IPS DF 19.7 (cell line): ENCODE measurements around the gene FAM177B.

Experiments used
- DNase-seq: peaks from one replicate; pipeline ENCODE4 v3.0.0-alpha.2; 2013; ENCODE audit warnings: low read depth, low spot score

Gene FAM177B

DNA sequence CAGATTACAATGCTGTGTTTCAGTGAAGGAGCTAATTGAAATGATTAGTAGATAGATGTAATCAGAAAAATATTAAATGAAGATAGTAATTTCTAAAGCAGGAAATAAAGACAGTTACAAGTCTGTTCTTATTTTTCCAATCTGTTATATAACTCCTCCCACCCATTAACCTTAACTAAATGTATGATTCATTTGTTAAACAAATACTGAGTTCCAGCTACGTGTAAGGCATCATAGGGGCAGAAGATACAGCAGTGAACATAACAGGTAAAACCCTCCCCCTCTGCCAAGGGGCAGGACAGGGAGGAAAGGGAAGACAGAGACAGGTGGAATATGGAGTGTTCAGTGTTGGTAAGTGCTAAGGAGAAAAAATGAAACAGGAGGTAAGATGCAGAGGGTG is at the start of gene FAM177B:
Gene FAM177B, plus strand, starts transcription at position 231 of the 400 bp plus-strand sequence. CDS start 9,344 bp downstream, outside the sequence.
- DNase-seq: no peak

DNA sequence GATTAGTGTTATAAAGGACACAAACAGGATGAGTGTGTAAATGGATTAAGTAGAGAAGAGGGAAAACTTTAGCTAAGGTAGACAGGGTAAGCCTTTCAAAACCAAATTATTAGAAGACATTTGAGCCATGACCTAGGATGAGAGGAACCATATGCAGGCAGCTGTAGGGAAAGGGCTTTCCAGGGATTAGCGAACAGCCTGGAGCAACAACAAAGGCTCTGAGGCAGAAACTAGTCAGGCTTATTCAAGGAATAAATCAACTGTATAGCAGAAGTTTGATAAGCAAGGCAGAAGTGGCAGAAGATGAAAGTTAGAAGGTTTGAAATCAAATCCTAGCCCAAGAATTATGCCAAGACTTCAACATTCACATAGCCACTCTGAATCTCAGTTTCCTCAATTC is 46.0 kb upstream of the FAM177B start:
- no peak for DNase-seq

DNA sequence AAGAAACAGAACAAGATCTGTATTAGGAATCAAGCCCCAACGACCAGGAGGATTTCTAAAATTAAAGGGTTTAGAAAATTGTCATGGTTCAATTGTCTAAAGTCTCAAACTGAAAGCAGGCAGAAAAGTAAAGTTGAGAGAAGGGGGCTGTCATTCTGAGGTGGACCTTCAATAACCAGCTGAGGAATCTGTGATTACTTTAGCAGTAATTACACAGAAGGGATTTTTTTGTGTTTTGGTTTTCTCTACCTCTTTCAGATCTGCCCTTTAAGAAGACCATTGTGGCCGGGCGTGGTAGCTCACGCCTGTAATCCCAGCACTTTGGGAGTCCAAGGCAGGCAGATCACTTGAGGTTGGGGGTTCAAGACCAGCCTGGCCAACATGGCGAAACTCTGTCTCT is 42.1 kb upstream of the FAM177B start:
- DNase-seq: no peak

DNA sequence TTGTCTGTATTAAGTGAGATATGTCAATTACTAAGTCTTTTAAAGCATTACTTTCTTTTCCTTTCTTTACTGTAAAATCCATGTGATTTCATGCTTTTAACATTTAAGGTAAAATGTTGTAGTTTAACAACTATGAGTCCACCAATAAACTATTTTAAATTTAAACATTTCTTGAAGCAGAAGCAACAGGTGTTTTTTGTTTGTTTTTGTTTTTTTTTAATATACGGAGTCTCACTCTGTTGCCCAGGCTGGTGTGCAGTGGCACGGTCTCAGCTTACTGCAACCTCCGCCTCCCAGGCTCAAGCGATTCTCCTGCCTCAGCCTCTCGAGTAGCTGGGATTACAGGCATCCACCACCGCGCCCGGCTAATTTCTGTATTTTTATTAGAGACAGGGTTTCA is 40.3 kb upstream of the FAM177B start:
- DNase-seq: no peak

DNA sequence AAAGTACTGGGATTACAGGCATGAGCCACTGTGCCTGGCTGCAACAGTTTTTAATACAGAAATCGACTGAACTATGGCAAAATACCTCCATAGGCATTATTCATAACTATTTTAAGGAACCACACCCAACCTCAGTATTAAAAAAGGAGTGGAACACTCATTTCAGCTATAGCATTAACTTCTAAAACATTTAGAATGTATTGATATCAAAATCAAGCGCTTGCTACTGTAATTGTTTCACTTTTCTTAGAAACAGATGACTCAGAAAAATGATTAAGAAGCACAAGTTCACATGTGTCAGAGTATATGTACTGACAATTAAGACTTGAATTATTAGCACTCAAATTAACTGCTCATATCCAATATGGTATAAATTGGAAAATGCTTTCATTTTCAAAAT is 39.8 kb upstream of the FAM177B start:
- no peak for DNase-seq

DNA sequence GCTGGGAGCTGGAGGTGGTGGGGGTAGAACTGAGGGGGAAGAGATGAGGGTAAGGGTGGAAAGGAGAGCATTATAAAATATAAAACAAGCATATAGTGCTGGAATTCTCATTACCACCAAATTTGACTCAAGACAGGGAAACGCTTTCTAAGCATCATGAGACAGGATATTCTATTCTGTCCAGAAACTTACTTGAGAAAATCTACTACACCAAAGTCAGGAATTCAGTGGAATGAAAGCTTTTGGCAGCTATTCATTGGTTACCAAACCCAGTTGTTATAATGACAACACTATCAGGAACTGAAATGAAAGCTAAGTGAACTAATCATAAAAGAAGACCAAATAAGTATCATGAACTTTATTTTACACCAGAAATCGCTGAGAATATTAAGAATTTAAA is 39.2 kb upstream of the FAM177B start:
- no peak for DNase-seq

DNA sequence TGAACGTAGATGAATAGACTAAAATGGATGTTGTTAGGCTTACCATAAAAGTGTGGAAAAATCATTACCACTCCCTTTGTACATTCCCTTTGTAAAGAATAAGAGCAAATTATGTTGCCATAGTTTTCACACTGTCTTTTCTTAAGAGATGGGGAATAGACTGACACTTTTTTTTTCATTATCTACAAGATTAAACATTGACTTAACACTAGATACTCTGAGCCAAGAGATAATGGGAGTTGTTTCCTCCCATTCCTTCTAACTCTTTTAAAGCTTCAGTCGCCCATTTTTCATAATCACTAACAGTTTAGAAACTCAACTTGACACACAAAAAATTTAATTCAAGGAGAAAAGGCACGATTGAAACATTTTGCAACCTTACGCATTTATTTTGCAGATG is 34.8 kb upstream of the FAM177B start:
- no peak for DNase-seq

DNA sequence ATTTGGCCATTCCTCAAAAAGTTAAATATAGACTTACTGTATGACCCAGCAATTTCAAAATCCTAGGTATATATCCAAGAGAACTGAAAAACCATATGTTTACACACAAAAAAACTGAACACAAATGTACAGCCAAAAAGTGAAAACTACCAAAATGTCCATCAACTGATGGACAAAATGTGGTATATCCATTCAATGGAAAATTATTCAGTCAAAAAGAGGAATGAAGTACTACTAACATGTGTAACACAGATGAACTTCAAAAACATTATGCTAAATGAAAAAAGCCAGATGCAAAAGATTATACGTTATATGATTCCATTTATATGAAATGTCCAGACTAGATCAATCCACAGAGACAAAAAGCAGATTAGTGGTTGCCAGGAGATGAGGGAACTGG is 32.7 kb upstream of the FAM177B start:
- DNase-seq: no peak

DNA sequence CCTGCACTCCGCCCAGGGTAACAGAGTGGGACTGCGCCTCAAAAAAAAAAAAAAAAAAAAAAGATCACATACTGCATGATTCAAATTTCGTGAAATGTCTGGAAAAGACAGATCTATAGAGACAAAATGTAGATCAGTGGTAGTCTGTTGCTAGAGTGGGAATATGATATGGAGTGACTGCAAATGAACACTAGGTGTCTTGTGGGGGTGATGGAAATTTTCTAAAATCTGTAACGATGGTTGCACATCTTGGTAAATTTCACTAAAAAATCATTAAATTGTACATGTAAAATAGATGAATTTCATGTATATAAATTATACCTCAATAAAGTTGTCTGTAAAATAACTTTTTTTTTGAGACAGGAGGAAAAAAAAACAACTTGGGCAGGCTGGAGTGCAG is 30.2 kb upstream of the FAM177B start:
- no peak for DNase-seq

DNA sequence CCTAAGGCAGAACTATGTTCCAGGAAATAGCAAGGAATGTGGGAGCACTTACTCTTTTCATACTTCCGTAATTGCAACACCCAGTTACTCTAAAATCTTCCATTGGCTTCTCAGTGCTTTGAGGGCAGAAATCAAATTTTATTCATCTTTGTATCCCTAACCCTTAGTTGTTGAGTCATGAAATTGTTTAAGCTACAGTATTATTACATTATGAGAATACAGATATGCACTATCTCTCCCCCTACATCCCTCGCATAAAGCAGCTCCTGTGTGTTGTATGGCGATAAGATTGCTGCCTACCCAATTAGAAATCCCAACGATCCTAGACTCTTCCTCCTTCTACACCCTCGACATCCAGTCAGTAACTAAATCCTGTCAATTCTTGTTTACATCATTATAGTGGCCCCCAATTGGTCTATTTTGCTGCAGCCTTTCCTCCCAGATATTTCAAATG is 27.3 kb upstream of the FAM177B start:
- no peak for DNase-seq

DNA sequence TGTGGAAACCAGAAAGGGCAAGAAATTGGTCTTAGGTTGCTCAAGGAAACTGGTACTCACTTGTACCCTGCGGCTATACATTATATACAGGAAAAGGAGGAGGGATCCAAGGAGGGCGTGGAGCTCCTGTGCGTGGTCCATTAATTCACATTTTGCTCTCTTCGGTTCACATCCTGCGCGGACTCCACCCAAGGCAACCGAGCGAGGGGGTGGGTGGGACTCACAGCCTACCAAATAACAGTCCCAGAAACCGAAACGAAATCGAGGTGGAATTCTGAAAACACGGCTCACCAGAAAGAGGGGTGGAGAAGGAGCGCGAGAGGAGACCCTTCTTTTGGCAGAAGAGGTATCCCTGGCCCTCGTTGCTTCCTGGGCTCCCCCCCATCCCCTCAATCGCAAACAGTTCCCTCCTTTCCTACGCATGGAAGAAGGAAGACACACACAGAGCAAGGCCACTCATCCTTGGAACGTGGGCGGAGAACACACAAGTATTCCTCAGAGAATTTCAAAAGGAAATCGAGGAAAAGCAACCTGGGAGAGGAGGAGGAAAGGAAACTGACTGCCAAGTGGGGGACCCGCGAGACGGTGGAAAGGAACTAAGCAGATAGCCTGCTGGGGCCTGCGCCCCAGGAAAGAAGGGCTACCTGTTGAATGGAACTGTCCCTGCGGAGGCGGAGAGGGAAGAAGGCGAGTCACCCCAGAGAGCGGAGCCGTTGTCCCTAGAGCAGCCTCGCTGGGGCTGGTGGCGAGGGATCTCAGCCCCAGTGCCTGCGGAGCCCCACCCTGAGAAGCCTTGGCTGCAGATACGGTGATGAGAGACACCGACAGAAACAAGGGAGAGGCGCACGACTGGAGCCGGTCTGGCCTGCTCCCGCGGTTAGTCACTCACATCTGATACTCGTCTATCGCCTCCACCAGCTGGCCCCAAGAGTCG is 25.4 kb upstream of the FAM177B start:
- DNase-seq: no peak

DNA sequence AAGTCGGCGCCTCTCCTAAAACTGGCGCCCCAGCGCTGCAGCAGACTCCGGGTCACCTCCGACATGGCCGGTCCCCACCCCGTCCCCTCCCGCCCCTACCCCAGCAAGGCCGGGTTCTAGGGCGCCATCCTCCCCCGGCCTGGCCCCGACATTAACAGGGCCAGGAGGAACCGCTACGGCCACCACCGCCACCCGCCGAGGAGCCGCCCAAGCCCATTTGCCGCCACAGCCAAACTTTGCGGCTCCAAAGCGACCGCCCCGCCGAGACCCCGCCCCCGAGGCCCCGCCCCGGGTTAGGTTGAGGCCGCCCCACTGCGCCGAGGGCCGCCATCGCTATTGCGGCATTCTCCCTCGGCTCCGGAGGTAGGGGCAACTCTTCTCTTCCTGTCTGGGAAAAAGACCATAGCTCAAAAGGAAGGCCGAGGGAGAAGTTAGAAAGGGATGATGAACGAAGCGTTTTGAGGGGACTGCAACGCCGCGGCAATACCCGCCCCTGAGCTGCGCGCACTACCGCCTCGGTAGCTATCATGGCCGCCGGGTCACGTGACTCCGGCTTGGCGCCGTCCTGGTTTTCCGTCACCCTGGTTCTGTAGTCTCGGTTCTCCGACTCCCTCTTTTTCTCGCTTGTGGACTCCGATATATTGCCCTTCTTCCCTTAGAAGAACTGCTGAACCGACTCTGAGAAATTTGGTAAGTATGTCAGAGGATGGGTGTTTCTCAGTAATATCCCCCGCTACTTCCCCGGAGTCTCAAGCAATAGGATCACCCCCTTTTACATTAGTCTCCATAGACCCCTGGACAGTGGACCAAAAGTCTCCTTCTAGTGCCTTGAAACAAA is 24.5 kb upstream of the FAM177B start, which contains the start of the genes AIDA and BROX:
Gene AIDA, minus strand, starts transcription at position 239 of the 838 bp plus-strand sequence. Its CDS starts 174 bp downstream, at position 65.
Gene BROX, plus strand, starts transcription at position 312 of the 838 bp plus-strand sequence. CDS start 3,136 bp downstream, outside the sequence.
- no peak for DNase-seq

DNA sequence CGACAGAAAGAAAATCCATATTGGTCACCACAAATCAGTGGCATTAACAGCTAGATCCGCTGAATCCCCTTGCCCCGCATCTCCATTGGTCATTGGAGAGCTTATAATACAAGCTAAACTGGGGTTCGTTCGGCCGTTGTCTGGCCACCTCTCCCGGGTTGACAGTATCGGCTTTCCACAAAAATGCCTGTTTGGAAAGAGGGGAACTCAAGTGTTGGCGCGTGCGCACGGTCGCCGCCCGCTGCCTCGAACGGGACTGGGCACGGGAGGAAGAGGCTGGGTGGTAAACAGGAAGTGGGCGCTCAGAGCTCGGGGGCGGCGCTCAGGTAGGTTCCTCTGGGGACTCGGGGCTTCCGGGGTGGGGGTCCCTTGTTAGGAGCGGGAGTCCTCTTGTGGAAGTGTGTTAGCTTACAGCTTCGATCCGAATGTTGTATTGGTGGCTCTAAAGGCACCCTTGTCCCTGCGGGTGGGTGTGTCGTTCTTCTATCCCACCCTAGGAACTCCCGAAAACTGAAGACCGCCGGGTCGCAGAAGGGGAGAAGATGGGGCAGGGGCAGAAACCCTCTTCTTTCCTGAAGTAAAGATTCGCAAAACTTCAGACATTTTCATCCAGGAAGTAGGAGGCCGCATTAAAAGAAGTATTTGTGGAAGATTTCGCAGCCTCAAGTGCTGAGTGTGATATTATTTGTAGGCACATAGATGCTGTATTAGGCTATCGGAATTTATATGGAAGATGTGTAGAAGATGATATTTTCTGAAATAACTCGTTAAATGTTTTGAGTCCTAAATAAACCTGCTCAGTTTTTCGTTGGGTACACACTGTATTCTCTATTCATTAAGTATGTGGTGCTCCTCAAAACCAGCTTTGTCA is 23.7 kb upstream of the FAM177B start:
- peak; percentile 87 for DNase-seq

DNA sequence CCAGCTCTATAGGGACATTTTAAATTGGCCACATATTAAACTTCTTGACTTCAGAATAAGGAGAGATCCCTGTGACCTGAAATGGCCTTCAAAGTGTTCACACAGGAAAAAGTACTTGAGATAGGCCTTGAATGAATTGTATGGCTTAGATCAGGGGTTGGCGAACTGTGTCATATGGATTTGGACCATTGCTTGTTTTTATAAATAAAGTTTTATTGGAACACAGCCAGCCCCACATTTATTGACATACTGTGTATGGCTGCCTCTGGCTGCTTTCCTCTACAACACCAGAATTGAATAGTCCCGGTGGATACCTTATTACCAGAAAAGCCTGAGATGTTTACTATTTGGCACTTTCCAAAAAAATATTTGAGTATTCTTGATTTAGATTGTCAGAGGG is 20.6 kb upstream of the FAM177B start:
- no peak for DNase-seq

DNA sequence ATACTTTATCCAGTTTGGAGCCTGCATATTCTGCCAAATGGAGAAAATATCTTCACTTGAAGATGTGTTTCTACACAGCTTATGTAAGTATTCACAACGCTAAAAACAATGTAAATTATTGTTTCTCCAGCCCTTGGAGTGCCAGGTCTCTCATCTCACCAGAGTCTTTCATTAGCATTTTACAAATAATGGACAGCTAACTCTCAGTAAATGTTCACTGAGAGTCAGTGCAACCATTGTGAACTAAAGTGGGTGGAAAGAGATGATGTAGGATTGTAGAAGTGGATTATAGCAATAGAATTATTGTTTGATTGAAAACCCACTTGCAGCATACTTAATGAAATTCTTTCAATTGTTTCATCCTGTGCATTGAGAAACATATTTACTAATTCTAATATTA is 8.3 kb upstream of the FAM177B start:
- DNase-seq: no peak

DNA sequence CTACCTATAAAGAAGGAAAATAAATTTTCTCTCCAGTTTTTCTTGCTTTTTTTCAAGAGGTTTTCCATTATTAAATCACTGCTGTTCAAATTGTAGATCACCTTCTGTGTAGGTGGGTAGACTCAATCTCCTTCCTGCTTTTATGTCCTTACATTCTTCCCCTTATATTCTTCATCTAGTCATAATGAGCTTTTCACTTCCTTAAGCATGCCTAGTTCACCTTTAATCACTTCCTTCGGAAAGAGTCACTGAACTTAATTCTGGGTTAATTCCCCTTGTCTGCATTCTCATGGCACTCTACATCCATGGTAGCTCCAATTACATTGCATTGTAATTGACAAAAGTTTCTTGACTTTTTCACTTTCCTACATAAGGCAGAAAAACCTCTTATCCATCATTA is 6.1 kb upstream of the FAM177B start:
- no peak for DNase-seq

DNA sequence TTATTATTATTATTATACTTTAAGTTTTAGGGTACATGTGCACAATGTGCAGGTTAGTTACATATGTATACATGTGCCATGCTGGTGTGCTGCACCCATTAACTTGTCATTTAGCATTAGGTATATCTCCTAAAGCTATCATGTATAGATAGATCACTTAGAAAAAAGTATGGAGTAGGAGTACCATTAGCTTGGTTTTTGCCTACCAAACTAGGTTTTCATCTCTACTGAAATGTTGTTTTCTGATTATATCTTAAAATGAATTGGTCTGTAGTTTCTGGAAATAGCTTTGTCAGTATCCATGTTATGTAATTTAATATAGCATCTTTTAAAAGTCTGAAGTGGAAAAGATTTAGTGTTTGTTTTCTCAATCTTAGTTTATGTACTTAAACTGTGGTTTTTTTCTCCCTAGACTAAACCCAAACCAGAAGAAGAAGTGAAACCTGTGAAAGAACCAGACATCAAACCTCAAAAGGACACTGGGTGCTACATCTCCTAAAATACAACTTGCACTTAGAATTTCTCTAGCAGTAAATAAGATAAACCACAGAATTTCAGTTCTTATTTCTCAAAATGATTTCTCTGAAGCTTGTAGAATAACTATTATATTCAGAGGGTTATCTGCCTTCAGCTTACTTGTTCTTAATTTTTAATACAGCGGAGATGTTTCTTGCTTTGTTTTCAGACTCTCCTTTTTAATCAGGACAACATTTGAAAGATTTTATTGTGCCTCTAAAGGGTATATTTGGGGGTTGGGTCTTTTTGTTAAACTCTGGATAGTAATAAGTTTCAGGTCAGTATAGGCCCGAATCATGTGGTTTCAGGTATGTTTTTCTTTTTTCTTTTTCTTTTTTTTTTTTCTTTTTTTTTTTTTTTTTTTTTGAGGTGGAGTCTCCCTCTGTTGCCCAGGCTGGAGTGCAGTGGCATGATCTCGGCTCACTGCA is 4.5 kb upstream of the FAM177B start:
- no peak for DNase-seq

DNA sequence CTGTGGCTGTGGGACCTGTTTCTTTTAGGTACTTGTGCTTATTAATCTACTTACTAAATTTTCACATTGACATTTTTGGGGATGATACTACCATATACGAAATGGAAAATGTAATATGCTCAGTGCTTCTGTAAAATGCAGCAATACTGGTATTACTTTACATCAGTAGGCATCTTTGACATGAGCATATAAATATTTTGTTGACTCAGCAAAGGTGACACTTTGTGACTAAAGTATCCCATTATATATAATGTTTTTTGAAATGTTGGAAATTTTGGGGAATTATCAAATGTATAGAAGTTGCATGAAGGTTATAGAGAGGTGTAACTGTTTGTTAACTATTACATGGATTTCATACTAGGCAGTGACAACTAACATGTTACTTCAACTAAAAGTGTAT is 2.3 kb upstream of the FAM177B start:
- no peak for DNase-seq

DNA sequence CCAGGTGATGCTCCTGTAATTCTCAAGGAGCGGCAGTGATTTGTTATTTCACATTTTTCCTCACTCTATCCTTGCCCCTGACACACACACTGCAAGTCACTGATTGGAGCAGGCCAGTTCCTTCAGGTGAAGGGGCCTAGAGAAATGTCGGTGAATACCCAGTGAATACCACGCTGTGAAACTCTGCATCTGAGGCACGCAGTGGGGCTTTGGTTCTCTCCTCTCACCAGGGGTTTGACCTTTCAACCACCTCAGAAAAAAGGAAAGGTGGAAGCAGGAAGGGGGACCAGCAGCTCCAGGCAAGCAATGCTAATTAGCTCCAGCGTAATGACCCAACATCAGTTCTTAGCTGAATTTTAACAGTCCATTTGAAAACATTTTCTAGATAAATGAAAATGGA is 532 bp upstream of the FAM177B start:
- DNase-seq: peak; percentile 72

DNA sequence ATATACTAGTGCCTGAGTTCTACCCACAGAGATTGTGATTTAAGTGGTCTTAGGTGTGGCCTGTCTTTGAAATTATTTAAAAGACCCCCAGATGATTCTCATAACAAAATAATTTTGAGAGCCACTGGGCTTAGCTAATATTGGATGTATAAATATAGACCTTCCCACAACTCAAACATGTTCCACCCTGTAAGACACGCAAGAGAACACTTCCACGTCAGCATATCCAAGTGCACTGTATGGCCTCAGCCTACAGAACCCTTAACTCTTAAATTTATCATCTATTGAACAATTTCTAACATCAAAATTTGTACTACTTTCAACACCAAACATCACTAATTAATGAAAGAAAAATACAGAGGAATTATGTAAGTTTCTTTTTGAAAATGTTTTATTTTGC is 2.5 kb downstream of the FAM177B start:
- DNase-seq: no peak
